Neural cell (in vitro differentiated cells): ENCODE data around the gene ELFN1. TPM values are rescaled to one million over a fixed set of nuclear protein-coding genes. Genes with fewer than 3 reads are reported as not detected.

Experiments used
- H2AFZ ChIP-seq: fragments of 200-600, 300-800 bp; sonication (generic), shearing (Covaris generic); 2 replicates; pipeline ENCODE4 v1.6.0; 2014; ENCODE audit warnings: low read depth, mild to moderate bottlenecking, antibody characterized with exemption, low read length, moderate library complexity
- H3F3A ChIP-seq: fragments of 200-600 bp; shearing (Covaris generic); 2 replicates; pipeline ENCODE4 v1.6.1; 2016; ENCODE audit warnings: mild to moderate bottlenecking, moderate library complexity, mixed read lengths, antibody characterized with exemption, low read length; ENCODE audit not compliant: insufficient read depth, poor library complexity, severe bottlenecking
- H3K27ac ChIP-seq: fragments of 200-600, 300-800 bp; sonication (generic), shearing (Covaris generic); 2 replicates; pipeline ENCODE4 v1.5.1; 2014; ENCODE audit warnings: mild to moderate bottlenecking, low read length, moderate library complexity
- H3K27me3 ChIP-seq: fragments of 300-800, 200-600 bp; sonication (generic), shearing (Covaris generic); 2 replicates; pipeline ENCODE4 v1.6.0; 2014; ENCODE audit warnings: mild to moderate bottlenecking, low read depth, low read length, moderate library complexity; ENCODE audit not compliant: insufficient read depth
- H3K36me3 ChIP-seq: fragments of 300-800, 200-600 bp; sonication (generic), shearing (Covaris generic); 2 replicates; pipeline ENCODE4 v1.5.1; 2014; ENCODE audit warnings: mild to moderate bottlenecking, antibody characterized with exemption, low read length, moderate library complexity; ENCODE audit not compliant: insufficient read depth
- H3K4me2 ChIP-seq: fragments of 300-800, 200-600 bp; sonication (generic), shearing (Covaris generic); 2 replicates; pipeline ENCODE4 v1.6.0; 2014; ENCODE audit warnings: mild to moderate bottlenecking, low read length
- H3K4me3 ChIP-seq: fragments of 300-800, 200-600 bp; sonication (generic), shearing (Covaris generic); 2 replicates; pipeline ENCODE4 v1.5.1; 2014; ENCODE audit warnings: mild to moderate bottlenecking, low read length, moderate library complexity
- H3K79me2 ChIP-seq: fragments of 200-600 bp; shearing (Covaris generic); replicated peaks from 2 replicates; pipeline ENCODE4 v1.6.0; 2014; ENCODE audit warnings: mild to moderate bottlenecking, low read length, moderate library complexity; ENCODE audit not compliant: insufficient read depth
- H3K9ac ChIP-seq: fragments of 300-800, 200-600 bp; sonication (generic), shearing (Covaris generic); 2 replicates; pipeline ENCODE4 v1.6.1; 2016; ENCODE audit warnings: mild to moderate bottlenecking, low read length, mixed read lengths
- H3K9me2 ChIP-seq: fragments of 200-600 bp; shearing (Covaris generic); 2 replicates; pipeline ENCODE4 v1.6.1; 2016; ENCODE audit warnings: mild to moderate bottlenecking, low read length, mixed read lengths; ENCODE audit not compliant: insufficient read depth
- H3K9me3 ChIP-seq: fragments of 200-600, 300-800 bp; sonication (generic), shearing (Covaris generic); 2 replicates; pipeline ENCODE4 v1.6.1; 2016; ENCODE audit warnings: mild to moderate bottlenecking, mixed run types, low read length, moderate library complexity, mixed read lengths
- H4K20me1 ChIP-seq: fragments of 200-600 bp; shearing (Covaris generic); 2 replicates; pipeline ENCODE4 v1.6.1; 2016; ENCODE audit warnings: mild to moderate bottlenecking, mixed run types; ENCODE audit not compliant: insufficient read depth
- CTCF ChIP-seq: fragments of 450-650 bp; IDR thresholded peaks from 2 replicates; pipeline ENCODE4 v1.5.1; 2014; ENCODE audit warnings: antibody characterized with exemption, mild to moderate bottlenecking, moderate library complexity; ENCODE audit not compliant: poor library complexity, severe bottlenecking
- EP300 ChIP-seq: fragments of 450-650 bp; conservative IDR thresholded peaks from 2 replicates; pipeline ENCODE4 v1.6.1; 2014; ENCODE audit warnings: antibody characterized with exemption, mild to moderate bottlenecking, moderate library complexity; ENCODE audit not compliant: poor library complexity, severe bottlenecking
- EZH2 ChIP-seq: fragments of 200-600, 300-800 bp; shearing (Covaris generic), sonication (generic); IDR thresholded peaks from 2 replicates; pipeline ENCODE4 v1.6.1; 2014; ENCODE audit warnings: antibody characterized with exemption, low read length, borderline replicate concordance, mild to moderate bottlenecking; ENCODE audit not compliant: insufficient read depth, poor library complexity, severe bottlenecking
- MXI1 ChIP-seq: fragments of 450-650 bp; conservative IDR thresholded peaks from 2 replicates; pipeline ENCODE4 v1.6.1; 2014; ENCODE audit warnings: antibody characterized with exemption, mild to moderate bottlenecking; ENCODE audit not compliant: poor library complexity, severe bottlenecking
- POLR2AphosphoS5 ChIP-seq: IDR thresholded peaks from 2 replicates; pipeline ENCODE4 v1.6.1; 2012
- RAD21 ChIP-seq: fragments of 450-650 bp; conservative IDR thresholded peaks from 2 replicates; pipeline ENCODE4 v1.6.1; 2014; ENCODE audit warnings: antibody characterized with exemption, mild to moderate bottlenecking, moderate library complexity
- REST ChIP-seq: IDR thresholded peaks from 2 replicates; pipeline ENCODE4 v1.6.1; 2012; ENCODE audit warnings: borderline replicate concordance
- SMC3 ChIP-seq: fragments of 450-650 bp; conservative IDR thresholded peaks from 2 replicates; pipeline ENCODE4 v1.6.1; 2014; ENCODE audit warnings: antibody characterized with exemption, mild to moderate bottlenecking, moderate library complexity; ENCODE audit not compliant: poor library complexity
- TAF1 ChIP-seq: IDR thresholded peaks from 2 replicates; pipeline ENCODE4 v1.6.1; 2012; ENCODE audit warnings: low read depth
- polyA plus RNA-seq: library from polyadenylated mRNA; depleted of rRNA; stranded (reverse); fragments of >200 nt; gene quantifications from 2 replicates; pipeline ENCODE4 v1.2.3, GENCODE V29; 2014

The ELFN1 gene
- polyA plus RNA-seq, 1 donor from 2014 or later: 11.8 TPM

- Histone ChIP-seq H3K9me2 (no peaks in the 10 kb centered on the region), H3F3A (no peaks in the 10 kb centered on the region), H3K9me3 (no peaks in the 10 kb centered on the region), H3K27me3 (no peaks in the 10 kb centered on the region), H3K79me2 (no peaks in the 10 kb centered on the region), H3K4me3 (no peak overlapping the region), H3K27ac (no peak overlapping the region), H3K36me3 (no peaks in the 10 kb centered on the region), H3K4me2 (no peak overlapping the region), H4K20me1 (no peaks in the 10 kb centered on the region), H3K9ac (no peak overlapping the region), H2AFZ (no peak overlapping the region)
- no peak for TF ChIP-seq RAD21
- no peak for TF ChIP-seq SMC3
- no peak for TF ChIP-seq EP300
- no peak for TF ChIP-seq POLR2AphosphoS5
- no peak for TF ChIP-seq MXI1
- no peak for TF ChIP-seq TAF1
- TF ChIP-seq CTCF: no peak
- no peak for TF ChIP-seq REST
- no peak for TF ChIP-seq EZH2
These were observed 82.0 kb downstream of the ELFN1 start for GRCh38 chr7:1752111-1752510.

- Histone ChIP-seq H3K9ac (no peak overlapping the region), H3F3A (no peaks in the 10 kb centered on the region), H2AFZ (no peak overlapping the region), H3K4me3 (no peak overlapping the region), H3K27ac (no peak overlapping the region), H3K27me3 (no peaks in the 10 kb centered on the region), H3K4me2 (no peak overlapping the region), H3K9me2 (no peaks in the 10 kb centered on the region), H3K9me3 (no peaks in the 10 kb centered on the region), H3K79me2 (no peaks in the 10 kb centered on the region), H4K20me1 (no peaks in the 10 kb centered on the region), H3K36me3 (no peaks in the 10 kb centered on the region)
- no peak for TF ChIP-seq SMC3
- no peak for TF ChIP-seq EZH2
- no peak for TF ChIP-seq MXI1
- no peak for TF ChIP-seq EP300
- no peak for TF ChIP-seq POLR2AphosphoS5
- TF ChIP-seq TAF1: no peak
- TF ChIP-seq RAD21: no peak
- TF ChIP-seq CTCF: no peak
- TF ChIP-seq REST: no peak
These were observed 82.9 kb downstream of the ELFN1 start for GRCh38 chr7:1752771-1753563.
